IMR-90 (cell line): Measurements from ENCODE around the gene RPS6KL1. TPM values are rescaled to one million over a fixed set of nuclear protein-coding genes. Genes with fewer than 3 reads are reported as not detected.

Source experiments
- ATAC-seq: fragments of 200-7000 bp; cut with Tn5 transposase; 2 replicates; pipeline ENCODE4 v1.9.1; 2020; ENCODE audit warnings: low read depth, mild to moderate bottlenecking, moderate library complexity
- BruUV-seq: library from RNA; stranded (reverse); fragments of 400-500 nt; replicated peaks from 2 replicates; lab custom pipeline; 2021; lab: Mats Ljungman, UMichigan
- CTCF ChIA-PET: fragments of 300-600 bp; formaldehyde crosslinking; extraction: SDS; loops from one replicate; lab custom pipeline; 2021; ENCODE audit warnings: antibody characterized with exemption; lab: Yijun Ruan, JAX
- POLR2A ChIA-PET: fragments of 300-600 bp; sonication (Branson Sonifier 250); formaldehyde crosslinking; loops from one replicate; lab custom pipeline; 2022; ENCODE audit warnings: antibody characterized with exemption; ENCODE audit not compliant: unreplicated experiment; lab: Charles Lee
- DNase-seq: peaks from one replicate; pipeline ENCODE4 v3.0.0; 2013
- H2AFZ ChIP-seq: replicated peaks from 2 replicates; pipeline ENCODE3; 2013; ENCODE audit warnings: low read length, mild to moderate bottlenecking; ENCODE audit not compliant: poor library complexity
- H2AK5ac ChIP-seq: 2 replicates; pipeline ENCODE4 v1.6.1; 2013; ENCODE audit warnings: low read depth, low read length, inconsistent platforms
- H2AK9ac ChIP-seq: replicated peaks from 2 replicates; pipeline ENCODE3; 2013; ENCODE audit warnings: mild to moderate bottlenecking, low read depth, low read length, moderate library complexity; ENCODE audit not compliant: poor library complexity
- H2BK120ac ChIP-seq: 2 replicates; pipeline ENCODE4 v1.6.1; 2013; ENCODE audit warnings: low read depth, low read length, inconsistent platforms
- H2BK15ac ChIP-seq: 3 replicates; pipeline ENCODE4 v1.6.1; 2013; ENCODE audit warnings: low read depth, low read length, inconsistent platforms
- H2BK20ac ChIP-seq: 2 replicates; pipeline ENCODE4 v1.6.1; 2013; ENCODE audit warnings: low read depth, mild to moderate bottlenecking, inconsistent platforms, low read length, moderate library complexity
- H2BK5ac ChIP-seq: 2 replicates; pipeline ENCODE4 v1.6.1; 2013; ENCODE audit warnings: mild to moderate bottlenecking, low read depth, low read length, inconsistent platforms; ENCODE audit not compliant: poor library complexity, severe bottlenecking
- H3K14ac ChIP-seq: replicated peaks from 2 replicates; pipeline ENCODE4 v1.6.1; 2013; ENCODE audit warnings: low read depth, low read length, inconsistent platforms
- H3K18ac ChIP-seq: 2 replicates; pipeline ENCODE4 v1.6.1; 2013; ENCODE audit warnings: low read depth, low read length, control low read depth
- H3K23ac ChIP-seq: 2 replicates; pipeline ENCODE4 v1.6.1; 2013; ENCODE audit warnings: low read depth, low read length, inconsistent platforms
- H3K27ac ChIP-seq: 2 replicates; pipeline ENCODE4 v1.5.1; 2013; ENCODE audit warnings: mild to moderate bottlenecking, control low read depth, low read length; ENCODE audit not compliant: insufficient read depth
- H3K27me3 ChIP-seq: 2 replicates; pipeline ENCODE4 v1.6.1; 2013; ENCODE audit warnings: low read length; ENCODE audit not compliant: control insufficient read depth, insufficient read depth
- H3K36me3 ChIP-seq: 2 replicates; pipeline ENCODE4 v1.6.1; 2013; ENCODE audit warnings: low read length, mixed read lengths; ENCODE audit not compliant: control insufficient read depth, insufficient read depth
- H3K4ac ChIP-seq: 2 replicates; pipeline ENCODE4 v1.6.1; 2013; ENCODE audit warnings: low read depth, low read length, inconsistent platforms
- H3K4me1 ChIP-seq: 2 replicates; pipeline ENCODE4 v1.6.1; 2013; ENCODE audit warnings: low read length, mixed read lengths; ENCODE audit not compliant: control insufficient read depth, insufficient read depth
- H3K4me2 ChIP-seq: 2 replicates; pipeline ENCODE4 v1.6.1; 2013; ENCODE audit warnings: low read depth, mild to moderate bottlenecking, control low read depth, low read length, moderate library complexity
- H3K4me3 ChIP-seq: 2 replicates; pipeline ENCODE4 v1.5.1; 2013; ENCODE audit warnings: low read depth, mild to moderate bottlenecking, control low read depth, low read length, moderate library complexity; ENCODE audit not compliant: insufficient read depth
- H3K56ac ChIP-seq: 2 replicates; pipeline ENCODE4 v1.6.1; 2013; ENCODE audit warnings: low read length, inconsistent platforms; ENCODE audit not compliant: insufficient read depth; ENCODE audit errors: extremely low read depth
- H3K79me1 ChIP-seq, 2 experiments: 2 replicates each; pipeline ENCODE4 v1.6.1; 2013; ENCODE audit warnings: low read length in 2 of 2, inconsistent platforms in 1 of 2, low read depth in 1 of 2
- H3K9ac ChIP-seq: 2 replicates; pipeline ENCODE4 v1.6.1; 2013; ENCODE audit warnings: low read depth, low read length, control low read depth
- H3K9me1 ChIP-seq: 2 replicates; pipeline ENCODE4 v1.6.1; 2013; ENCODE audit warnings: low read length, inconsistent platforms; ENCODE audit not compliant: insufficient read depth
- H3K9me3 ChIP-seq: 2 replicates; pipeline ENCODE4 v1.6.1; 2013; ENCODE audit warnings: low read length; ENCODE audit not compliant: control insufficient read depth, insufficient read depth
- H4K20me1 ChIP-seq: 2 replicates; pipeline ENCODE4 v1.6.1; 2013; ENCODE audit warnings: low read length, inconsistent platforms; ENCODE audit not compliant: insufficient read depth
- H4K5ac ChIP-seq: 2 replicates; pipeline ENCODE4 v1.6.1; 2013; ENCODE audit warnings: mild to moderate bottlenecking, low read depth, low read length, control low read depth
- H4K8ac ChIP-seq, 2 experiments: 2 replicates each; pipeline ENCODE4 v1.6.1; 2013; ENCODE audit warnings: low read depth in 2 of 2, low read length in 2 of 2, control low read depth in 1 of 2, inconsistent platforms in 1 of 2
- H4K91ac ChIP-seq: 2 replicates; pipeline ENCODE4 v1.6.1; 2013; ENCODE audit warnings: low read depth, low read length, inconsistent platforms; ENCODE audit not compliant: insufficient read depth
- CEBPB ChIP-seq: IDR thresholded peaks from 2 replicates; pipeline ENCODE4 v1.6.1; 2012; ENCODE audit warnings: low read depth, low read length, improper control_type of control experiment
- CHD1 ChIP-seq: IDR thresholded peaks from 2 replicates; pipeline ENCODE4 v1.6.1; 2012; ENCODE audit warnings: low read depth, low read length, improper control_type of control experiment
- CTCF ChIP-seq: conservative IDR thresholded peaks from 2 replicates; pipeline ENCODE4 v1.5.1; 2012; ENCODE audit warnings: mild to moderate bottlenecking, low read depth, low read length, improper control_type of control experiment
- ELK1 ChIP-seq: fragments of 150-350 bp; IDR thresholded peaks from 2 replicates; pipeline ENCODE4 v1.6.1; 2016; ENCODE audit warnings: low read depth, mild to moderate bottlenecking, low read length, moderate library complexity, borderline replicate concordance
- FOS ChIP-seq: fragments of 150-350 bp; IDR thresholded peaks from 2 replicates; pipeline ENCODE4 v1.6.1; 2016; ENCODE audit warnings: low read depth, low read length
- MAFK ChIP-seq: IDR thresholded peaks from 2 replicates; pipeline ENCODE4 v1.6.1; 2012; ENCODE audit warnings: low read depth, low read length, improper control_type of control experiment
- MAZ ChIP-seq: IDR thresholded peaks from 2 replicates; pipeline ENCODE4 v1.6.1; 2012; ENCODE audit warnings: low read depth, mild to moderate bottlenecking, low read length, improper control_type of control experiment, moderate library complexity, borderline replicate concordance
- NFE2L2 ChIP-seq: fragments of 150-350 bp; IDR thresholded peaks from 2 replicates; pipeline ENCODE4 v1.6.1; 2016; ENCODE audit warnings: low read depth, mild to moderate bottlenecking, low read length
- POLR2A ChIP-seq: IDR thresholded peaks from 2 replicates; pipeline ENCODE4 v1.6.1; 2012; ENCODE audit warnings: mild to moderate bottlenecking, low read depth, low read length
- RAD21 ChIP-seq: IDR thresholded peaks from 2 replicates; pipeline ENCODE4 v1.6.1; 2012; ENCODE audit warnings: low read length, improper control_type of control experiment
- RCOR1 ChIP-seq: IDR thresholded peaks from 2 replicates; pipeline ENCODE4 v1.6.1; 2012; ENCODE audit warnings: mild to moderate bottlenecking, low read length, improper control_type of control experiment; ENCODE audit not compliant: insufficient replicate concordance
- RFX5 ChIP-seq: IDR thresholded peaks from 2 replicates; pipeline ENCODE4 v1.8.0; 2012; ENCODE audit warnings: low read depth, mild to moderate bottlenecking, low read length, moderate library complexity
- SMC3 ChIP-seq: fragments of 150-350 bp; IDR thresholded peaks from 2 replicates; pipeline ENCODE4 v1.6.1; 2016; ENCODE audit warnings: low read depth, mild to moderate bottlenecking, antibody characterized with exemption, low read length, moderate library complexity
- WGBS, 2 experiments: methylation state at CpG; one replicate each; pipeline versions ENCODE4 v1.1.5 to v1.1.7; 2013; ENCODE audit warnings: missing lambda C conversion rate in 2 of 2; ENCODE audit not compliant: insufficient read length in 1 of 2; ENCODE audit errors: extremely low coverage in 2 of 2; 5-methylcytosine and 5-hydroxymethylcytosine counted together
- dilution Hi-C: fragments of 300-500 bp; cut with HindIII; formaldehyde crosslinking; loops from one replicate; pipeline ENCODE4 v1.14.3; 2018; ENCODE audit warnings: low sequenced_read_pairs; ENCODE audit not compliant: unreplicated experiment
- in situ Hi-C: fragments of 300-500 bp; cut with MboI; formaldehyde crosslinking; loops from 3 replicates; pipeline ENCODE4 v1.14.3; 2019; ENCODE audit warnings: low sequenced_read_pairs, inconsistent platforms, mixed read lengths
- intact Hi-C: fragments of 100-400 bp; cut with micrococcal nuclease; formaldehyde crosslinking; loops from 2 replicates; pipeline ENCODE4 v1.10.0; 2022
- polyA plus RNA-seq, 3 experiments: library from polyadenylated mRNA; depleted of rRNA; stranded (reverse); fragments of >200 nt; gene quantifications; 2 replicates each; pipeline ENCODE4 v1.2.3, GENCODE V29; 2012; ENCODE audit warnings: low replicate concordance in 1 of 3
- total RNA-seq: library from RNA; depleted of rRNA; stranded (reverse); fragments of >200 nt; gene quantifications from 2 replicates; pipeline ENCODE4 v1.2.3, GENCODE V29; 2012

The RPS6KL1 gene
- total and polyA plus RNA-seq, 2 of the 4 experiments (the other 2 are of a cell fraction) = 0.72 to 1.7 TPM

GRCh38 chr14:74948228-74949175, 25.4 kb upstream of the RPS6KL1 start:
- H3K79me1 ChIP-seq = no peaks in the 10 kb centered on the region
- DNase-seq = no peak
- H2AFZ ChIP-seq = no peak overlapping the region
- H3K56ac ChIP-seq = no peak overlapping the region
- no peak overlapping the region for H2BK120ac ChIP-seq
- no peak overlapping the region for H3K4ac ChIP-seq
- BruUV-seq = no TSS peak
- H2BK20ac ChIP-seq = no peak overlapping the region
- 92% methylated on average over 4 of the region's 23 CpGs; no CpG with 5 or more reads in 1 of the 2 experiments for WGBS, 2 experiments
- no peaks in the 10 kb centered on the region for H3K27me3 ChIP-seq
- no peaks in the 10 kb centered on the region for H3K36me3 ChIP-seq
- no peak overlapping the region for H3K9ac ChIP-seq
- no peak overlapping the region for H3K4me2 ChIP-seq
- no peak for ATAC-seq
- dilution Hi-C loops = no loop called here
- H4K8ac ChIP-seq = no peak overlapping the region
- no peak overlapping the region for H3K4me3 ChIP-seq
- intact Hi-C loops = loop anchor here (10.0 kb wide), 1 partner anchor 346 kb away; no protein-coding TSS in a partner anchor
- H2BK15ac ChIP-seq = no peak overlapping the region
- no peaks in the 10 kb centered on the region for H4K20me1 ChIP-seq
- TF ChIP-seq CEBPB = no peak
- no peak for TF ChIP-seq FOS
- no peak for TF ChIP-seq RAD21
- TF ChIP-seq NFE2L2 = no peak
- no peak for TF ChIP-seq POLR2A
- no peak for TF ChIP-seq MAZ
- no peak for TF ChIP-seq CHD1
- TF ChIP-seq SMC3 = no peak
- TF ChIP-seq RCOR1 = no peak
- no peak for TF ChIP-seq MAFK
- TF ChIP-seq CTCF = no peak
- no peak for TF ChIP-seq RFX5
- TF ChIP-seq ELK1 = no peak
- no peak overlapping the region for H2AK5ac ChIP-seq
- CTCF ChIA-PET = no interaction called here
- in situ Hi-C loops = no loop called here
- no peak overlapping the region for H3K23ac ChIP-seq
- H3K9me1 ChIP-seq = 0 out of 2 replicates have a peak, but pooled peaks cover 6% of the 10 kb centered on the region
- H3K9me3 ChIP-seq = no peaks in the 10 kb centered on the region
- no peak overlapping the region for H4K91ac ChIP-seq
- H3K4me1 ChIP-seq = peaks cover 9% of the 10 kb centered on the region; the same call in 1 of the 2 replicates
- H3K27ac ChIP-seq = no peak overlapping the region
- H2BK5ac ChIP-seq = no peak overlapping the region
- POLR2A ChIA-PET = no interaction called here
- no peak overlapping the region for H4K5ac ChIP-seq
- H3K18ac ChIP-seq = no peak overlapping the region
- H3K14ac ChIP-seq = no peak overlapping the region
- H2AK9ac ChIP-seq = no peak overlapping the region
